ENCODE data around the gene ZSCAN10.
"Not testable (repeated sequence)": the region's sequence is repeated elsewhere in the genome, so short reads cannot be mapped to it uniquely, and the experiment has no call there.

ZSCAN10 gene

GRCh38 chr16:3144321-3144983 lies 45.4 kb upstream of the ZSCAN10 start:
- TF ChIP-seq, protein P1, sequence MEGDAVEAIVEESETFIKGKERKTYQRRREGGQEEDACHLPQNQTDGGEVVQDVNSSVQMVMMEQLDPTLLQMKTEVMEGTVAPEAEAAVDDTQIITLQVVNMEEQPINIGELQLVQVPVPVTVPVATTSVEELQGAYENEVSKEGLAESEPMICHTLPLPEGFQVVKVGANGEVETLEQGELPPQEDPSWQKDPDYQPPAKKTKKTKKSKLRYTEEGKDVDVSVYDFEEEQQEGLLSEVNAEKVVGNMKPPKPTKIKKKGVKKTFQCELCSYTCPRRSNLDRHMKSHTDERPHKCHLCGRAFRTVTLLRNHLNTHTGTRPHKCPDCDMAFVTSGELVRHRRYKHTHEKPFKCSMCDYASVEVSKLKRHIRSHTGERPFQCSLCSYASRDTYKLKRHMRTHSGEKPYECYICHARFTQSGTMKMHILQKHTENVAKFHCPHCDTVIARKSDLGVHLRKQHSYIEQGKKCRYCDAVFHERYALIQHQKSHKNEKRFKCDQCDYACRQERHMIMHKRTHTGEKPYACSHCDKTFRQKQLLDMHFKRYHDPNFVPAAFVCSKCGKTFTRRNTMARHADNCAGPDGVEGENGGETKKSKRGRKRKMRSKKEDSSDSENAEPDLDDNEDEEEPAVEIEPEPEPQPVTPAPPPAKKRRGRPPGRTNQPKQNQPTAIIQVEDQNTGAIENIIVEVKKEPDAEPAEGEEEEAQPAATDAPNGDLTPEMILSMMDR (conservative IDR thresholded peaks at IDR 0.05): no peak
- H3K27ac ChIP-seq: no peak overlapping the region

GRCh38 chr16:3143598-3144320 lies 44.7 kb upstream of the ZSCAN10 start:
- no peak overlapping the region for H3K27ac ChIP-seq
- TF ChIP-seq, protein P1 (conservative IDR thresholded peaks at IDR 0.05): no peak

DNA sequence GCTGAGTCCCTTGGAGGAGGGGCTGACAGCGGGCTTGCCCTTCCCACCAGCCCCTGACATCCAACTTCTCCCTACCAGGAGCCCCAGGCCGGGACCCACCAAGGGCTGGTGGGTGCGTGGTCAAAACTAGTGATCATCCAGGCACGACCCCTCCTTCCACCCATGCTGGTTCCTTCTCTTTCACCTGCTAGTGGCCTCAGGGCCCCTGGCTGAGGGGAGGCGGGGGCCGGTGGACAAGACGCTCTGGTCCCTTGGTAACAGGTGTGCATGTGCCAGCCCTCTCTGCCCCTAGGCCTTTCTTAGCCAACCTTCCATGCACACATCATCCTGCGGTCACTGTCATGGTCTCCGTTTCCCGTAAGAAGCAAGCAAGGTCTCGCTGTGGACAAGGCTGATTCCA lies 44.1 kb upstream of the ZSCAN10 start:
- TF ChIP-seq, protein P1 (conservative IDR thresholded peaks at IDR 0.05): no peak
- H3K27ac ChIP-seq: no peak overlapping the region

DNA sequence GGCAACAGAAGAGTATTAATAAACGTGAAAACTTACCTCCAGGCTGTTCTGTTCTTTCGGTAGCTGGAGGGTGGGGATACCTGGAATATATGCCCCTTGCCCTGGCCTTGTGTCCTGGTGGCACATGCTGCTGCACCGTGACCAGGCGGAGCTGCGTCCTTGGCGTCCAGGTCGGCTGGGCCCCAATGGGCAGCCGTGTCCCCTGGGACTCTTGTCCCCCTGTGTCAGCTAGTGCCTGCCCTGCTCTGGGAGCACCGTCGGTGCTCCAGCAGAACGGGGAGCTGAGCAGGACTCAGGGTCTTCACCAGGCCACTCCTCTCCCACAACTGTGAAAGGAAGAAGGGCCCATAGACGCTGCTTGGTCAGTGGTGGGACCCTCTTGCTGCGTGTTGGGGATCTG lies 43.7 kb upstream of the ZSCAN10 start:
- TF ChIP-seq, protein P1 (conservative IDR thresholded peaks at IDR 0.05): no peak
- no peak overlapping the region for H3K27ac ChIP-seq

DNA sequence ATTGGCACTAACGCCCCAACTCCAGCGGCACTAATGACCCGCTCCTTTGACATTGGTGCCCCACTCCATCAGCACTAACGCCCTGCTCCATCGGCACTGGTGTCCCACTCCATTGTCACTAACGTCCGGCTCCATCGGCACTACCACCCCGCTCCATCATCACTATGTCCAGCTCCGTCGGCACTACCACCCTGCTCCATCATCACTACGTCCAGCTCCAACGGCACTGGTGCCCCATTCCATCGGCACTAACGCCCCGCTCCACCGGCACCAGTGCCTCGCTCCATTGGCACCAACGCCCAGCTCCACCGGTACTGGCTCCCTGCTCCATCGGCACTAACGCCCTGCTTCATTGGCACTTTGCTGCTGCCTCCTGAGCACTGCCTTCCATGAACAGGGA lies 43.2 kb upstream of the ZSCAN10 start:
- TF ChIP-seq, protein P1 (conservative IDR thresholded peaks at IDR 0.05): no peak
- H3K27ac ChIP-seq: no peak overlapping the region

GRCh38 chr16:3141781-3142311 lies 42.8 kb upstream of the ZSCAN10 start:
- TF ChIP-seq, protein P1 (conservative IDR thresholded peaks at IDR 0.05): no peak
- no peak overlapping the region for H3K27ac ChIP-seq

DNA sequence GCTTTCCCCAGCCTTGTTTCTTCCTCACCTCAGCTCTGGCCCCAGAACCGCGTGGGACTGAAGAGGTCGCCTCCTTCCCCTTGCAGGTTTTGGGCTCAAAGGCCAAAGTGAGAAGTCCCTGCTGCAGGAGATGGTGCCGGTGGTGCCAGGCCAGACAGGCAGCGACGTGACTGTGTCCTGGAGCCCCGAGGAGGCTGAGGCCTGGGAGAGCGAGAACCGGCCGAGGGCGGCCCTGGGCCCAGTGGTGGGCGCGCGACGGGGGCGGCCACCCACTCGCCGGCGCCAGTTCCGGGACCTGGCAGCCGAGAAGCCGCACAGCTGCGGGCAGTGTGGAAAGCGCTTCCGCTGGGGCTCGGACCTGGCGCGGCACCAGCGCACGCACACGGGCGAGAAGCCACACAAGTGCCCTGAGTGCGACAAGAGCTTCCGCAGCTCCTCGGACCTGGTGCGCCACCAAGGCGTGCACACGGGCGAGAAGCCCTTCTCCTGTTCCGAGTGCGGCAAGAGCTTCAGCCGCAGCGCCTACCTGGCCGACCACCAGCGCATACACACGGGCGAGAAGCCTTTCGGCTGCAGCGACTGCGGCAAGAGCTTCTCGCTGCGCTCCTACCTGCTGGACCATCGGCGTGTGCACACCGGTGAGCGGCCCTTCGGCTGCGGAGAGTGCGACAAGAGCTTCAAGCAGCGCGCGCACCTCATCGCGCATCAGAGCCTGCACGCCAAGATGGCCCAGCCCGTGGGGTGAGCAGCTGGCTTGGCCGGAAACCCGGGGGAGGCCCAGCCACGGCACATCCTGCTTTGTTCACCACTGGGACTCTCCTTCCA lies 41.7 kb upstream of the ZSCAN10 start:
- TF ChIP-seq, protein P1 (conservative IDR thresholded peaks at IDR 0.05): no peak
- H3K27ac ChIP-seq: no peak overlapping the region

GRCh38 chr16:3139561-3139960 lies 40.5 kb upstream of the ZSCAN10 start:
- not testable (repeated sequence) for H3K27ac ChIP-seq
